Suprapubic skin (tissue), 4 donors: Measurements from ENCODE around the gene CFAP100. TPM values are rescaled to one million over a fixed set of nuclear protein-coding genes. Genes with fewer than 3 reads are reported as not detected.

Experiments
- DNase-seq, 2 donors: peaks; one replicate each; pipeline ENCODE4 v3.0.0-alpha.2; 2019; ENCODE audit warnings: low spot score in 2 of 2
- H3K27ac ChIP-seq: fragments of 200-600 bp; sonication (generic); one replicate; pipeline ENCODE4 v1.5.1; 2019
- H3K27me3 ChIP-seq: fragments of 200-600 bp; sonication (generic); one replicate; pipeline ENCODE4 v1.5.1; 2019
- H3K36me3 ChIP-seq: fragments of 200-600 bp; sonication (generic); one replicate; pipeline ENCODE4 v1.5.1; 2019
- H3K4me1 ChIP-seq: fragments of 200-600 bp; sonication (generic); one replicate; pipeline ENCODE4 v1.5.1; 2019
- H3K4me3 ChIP-seq: fragments of 200-600 bp; sonication (generic); one replicate; pipeline ENCODE4 v1.5.1; 2019; ENCODE audit warnings: mild to moderate bottlenecking
- H3K9me3 ChIP-seq: fragments of 200-600 bp; sonication (generic); one replicate; pipeline ENCODE4 v1.5.1; 2019
- EP300 ChIP-seq: sonication (generic); formaldehyde crosslinking; IDR thresholded peaks from one replicate; pipeline ENCODE4 v1.6.1; 2017; ENCODE audit warnings: antibody characterized with exemption
- POLR2A ChIP-seq, 2 donors: fragments of 450-650 bp; IDR thresholded peaks; one replicate each; pipeline ENCODE4 v1.6.1; 2017; ENCODE audit warnings: antibody characterized with exemption in 2 of 2, mild to moderate bottlenecking in 2 of 2, moderate library complexity in 2 of 2
- POLR2AphosphoS5 ChIP-seq, 3 donors: sonication (generic); formaldehyde crosslinking; IDR thresholded peaks; one replicate each; pipeline ENCODE4 v1.6.1; 2017; ENCODE audit warnings: antibody characterized with exemption in 3 of 3
- WGBS: methylation state at CpG from one replicate; pipeline ENCODE4 v1.1.5; 2018; 5-methylcytosine and 5-hydroxymethylcytosine counted together
- total RNA-seq, 4 donors: library from RNA; depleted of rRNA; stranded (reverse); fragments of >200 nt; gene quantifications; one replicate each; pipeline ENCODE4 v1.1.0, GENCODE V29; 2016
- TF ChIP-seq, protein P1 (sequence below), 2 donors: fragments of 200-600 bp in 1 of 2; fragments of 450-650 bp in 1 of 2; sonication (generic) in 1 of 2; IDR thresholded peaks; one replicate each; pipeline ENCODE4 v1.5.1; 2016 to 2019; ENCODE audit warnings: antibody characterized with exemption in 2 of 2, mild to moderate bottlenecking in 1 of 2, moderate library complexity in 1 of 2

The CFAP100 gene
- total RNA-seq, 4 donors from 2014 or later = not detected

DNA sequence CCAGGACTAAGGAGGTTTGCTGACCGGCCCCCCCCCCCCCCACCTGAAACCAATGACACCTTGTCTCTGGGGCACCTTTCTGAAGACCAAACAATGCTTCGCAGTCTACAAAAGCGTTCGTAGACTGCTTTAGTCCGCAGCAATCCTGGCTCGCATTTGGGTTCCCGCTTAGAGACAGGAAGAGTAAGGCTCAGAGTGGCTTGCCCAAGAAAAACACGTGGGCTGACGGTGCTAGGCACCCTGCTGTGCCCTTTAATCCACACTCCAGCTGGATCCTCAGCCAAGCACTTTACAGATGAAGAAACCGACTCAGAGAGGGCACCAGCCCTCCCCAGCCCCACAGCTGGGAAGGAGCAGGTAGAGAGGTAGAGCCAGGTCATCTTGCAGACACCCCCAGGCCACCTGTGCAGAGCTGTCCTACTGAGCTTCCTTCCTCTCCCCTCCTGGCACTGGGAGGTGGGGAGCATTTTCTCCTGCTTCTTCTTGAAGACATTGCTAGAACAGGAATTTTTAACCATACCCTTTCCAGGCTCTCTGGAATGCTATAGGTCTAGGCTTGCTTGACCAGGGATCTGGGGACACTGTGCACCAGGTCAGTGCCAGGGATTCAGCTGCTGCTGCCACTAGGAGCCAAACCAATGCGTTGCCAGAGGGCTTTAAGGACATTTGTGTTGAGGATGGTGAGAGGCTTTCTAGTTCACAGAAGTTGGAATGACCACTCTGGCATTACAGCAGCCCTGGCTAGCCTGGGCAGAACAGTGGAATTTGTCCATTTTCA, 36.5 kb upstream of the CFAP100 start:
- WGBS = 0% methylated on average over 2 of the region's 11 CpGs
- TF ChIP-seq EP300 = no peak
- TF ChIP-seq, protein P1, sequence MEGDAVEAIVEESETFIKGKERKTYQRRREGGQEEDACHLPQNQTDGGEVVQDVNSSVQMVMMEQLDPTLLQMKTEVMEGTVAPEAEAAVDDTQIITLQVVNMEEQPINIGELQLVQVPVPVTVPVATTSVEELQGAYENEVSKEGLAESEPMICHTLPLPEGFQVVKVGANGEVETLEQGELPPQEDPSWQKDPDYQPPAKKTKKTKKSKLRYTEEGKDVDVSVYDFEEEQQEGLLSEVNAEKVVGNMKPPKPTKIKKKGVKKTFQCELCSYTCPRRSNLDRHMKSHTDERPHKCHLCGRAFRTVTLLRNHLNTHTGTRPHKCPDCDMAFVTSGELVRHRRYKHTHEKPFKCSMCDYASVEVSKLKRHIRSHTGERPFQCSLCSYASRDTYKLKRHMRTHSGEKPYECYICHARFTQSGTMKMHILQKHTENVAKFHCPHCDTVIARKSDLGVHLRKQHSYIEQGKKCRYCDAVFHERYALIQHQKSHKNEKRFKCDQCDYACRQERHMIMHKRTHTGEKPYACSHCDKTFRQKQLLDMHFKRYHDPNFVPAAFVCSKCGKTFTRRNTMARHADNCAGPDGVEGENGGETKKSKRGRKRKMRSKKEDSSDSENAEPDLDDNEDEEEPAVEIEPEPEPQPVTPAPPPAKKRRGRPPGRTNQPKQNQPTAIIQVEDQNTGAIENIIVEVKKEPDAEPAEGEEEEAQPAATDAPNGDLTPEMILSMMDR (IDR thresholded peaks at IDR 0.05) = no peak
- TF ChIP-seq POLR2AphosphoS5 (IDR thresholded peaks at IDR 0.05) = no peak
- no peak for TF ChIP-seq POLR2A (IDR thresholded peaks at IDR 0.05)
- H3K9me3 ChIP-seq = no peaks in the 10 kb centered on the region

GRCh38 chr3:126358816-126359181, 35.9 kb upstream of the CFAP100 start:
- DNase-seq = peak in 1 of 2 donors; percentile 35
- H3K36me3 ChIP-seq = no peaks in the 10 kb centered on the region
- H3K4me3 ChIP-seq = no peak overlapping the region
- TF ChIP-seq, protein P1 (IDR thresholded peaks at IDR 0.05) = no peak
- no peak for TF ChIP-seq POLR2AphosphoS5 (IDR thresholded peaks at IDR 0.05)
- TF ChIP-seq EP300 = no peak
- no peak for TF ChIP-seq POLR2A (IDR thresholded peaks at IDR 0.05)
- 75% methylated on average over 3 of the region's 3 CpGs for WGBS
- H3K27ac ChIP-seq = no peak overlapping the region
- H3K9me3 ChIP-seq = no peaks in the 10 kb centered on the region
- peaks cover 26% of the 10 kb centered on the region for H3K4me1 ChIP-seq
- H3K27me3 ChIP-seq = peaks cover 36% of the 10 kb centered on the region

More for the DNA sequence above, 36.5 kb upstream of the CFAP100 start:
- Histone ChIP-seq H3K27ac (no peak overlapping the region), H3K4me1 (peaks cover 26% of the 10 kb centered on the region), H3K36me3 (no peaks in the 10 kb centered on the region), H3K4me3 (peak overlapping the region; percentile 84), H3K27me3 (peaks cover 36% of the 10 kb centered on the region)
- DNase-seq = no peak

- no peaks in the 10 kb centered on the region for H3K9me3 ChIP-seq
- H3K36me3 ChIP-seq = no peaks in the 10 kb centered on the region
- no peak overlapping the region for H3K4me3 ChIP-seq
- peak in 1 of 2 donors; percentile 45 for DNase-seq
- WGBS = 93% methylated on average over 1 of the region's 3 CpGs
- H3K27ac ChIP-seq = no peak overlapping the region
- peaks cover 20% of the 10 kb centered on the region for H3K4me1 ChIP-seq
- TF ChIP-seq POLR2A (IDR thresholded peaks at IDR 0.05) (no peak), POLR2AphosphoS5 (IDR thresholded peaks at IDR 0.05) (no peak), EP300 (no peak)
- TF ChIP-seq, protein P1 (IDR thresholded peaks at IDR 0.05) = no peak
- peaks cover 36% of the 10 kb centered on the region for H3K27me3 ChIP-seq
Measured at GRCh38 chr3:126360046-126360713, 34.5 kb upstream of the CFAP100 start.

DNA sequence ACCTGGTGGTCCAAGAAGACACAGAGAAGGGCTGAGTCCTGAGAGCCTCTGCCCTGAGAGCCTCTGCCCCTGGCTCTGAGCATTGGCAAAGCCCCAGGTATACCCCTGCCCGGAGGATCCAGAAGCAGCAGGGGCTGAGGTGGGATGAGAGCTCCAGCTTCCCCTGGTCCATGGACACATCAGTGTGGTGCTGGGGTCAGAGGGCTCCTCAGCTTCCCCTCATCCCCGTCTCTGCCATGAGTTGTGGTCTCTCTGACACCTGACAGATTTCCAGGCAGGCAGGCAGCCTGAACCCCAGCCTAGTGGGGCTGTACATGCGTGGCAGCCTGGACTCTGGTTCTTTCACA, 34.0 kb upstream of the CFAP100 start:
- H3K9me3 ChIP-seq = no peaks in the 10 kb centered on the region
- no peak overlapping the region for H3K27ac ChIP-seq
- WGBS = 93% methylated on average over 3 of the region's 3 CpGs
- H3K4me1 ChIP-seq = peaks cover 18% of the 10 kb centered on the region
- H3K27me3 ChIP-seq = peaks cover 36% of the 10 kb centered on the region
- DNase-seq = no peak
- no peaks in the 10 kb centered on the region for H3K36me3 ChIP-seq
- no peak overlapping the region for H3K4me3 ChIP-seq
- no peak for TF ChIP-seq POLR2A (IDR thresholded peaks at IDR 0.05)
- TF ChIP-seq POLR2AphosphoS5 (IDR thresholded peaks at IDR 0.05) = no peak
- TF ChIP-seq, protein P1 (IDR thresholded peaks at IDR 0.05) = no peak
- TF ChIP-seq EP300 = no peak

- no peak for TF ChIP-seq POLR2A (IDR thresholded peaks at IDR 0.05)
- no peak for TF ChIP-seq EP300
- no peak for TF ChIP-seq POLR2AphosphoS5 (IDR thresholded peaks at IDR 0.05)
- TF ChIP-seq, protein P1 (IDR thresholded peaks at IDR 0.05) = no peak
- Histone ChIP-seq H3K9me3 (no peaks in the 10 kb centered on the region), H3K4me1 (peaks cover 17% of the 10 kb centered on the region), H3K36me3 (no peaks in the 10 kb centered on the region), H3K27ac (no peak overlapping the region), H3K27me3 (peaks cover 35% of the 10 kb centered on the region), H3K4me3 (no peak overlapping the region)
- WGBS = 87% methylated on average over 9 of the region's 9 CpGs
- peak; percentile 49 to 60 for DNase-seq
Measured at GRCh38 chr3:126361211-126361610, 33.5 kb upstream of the CFAP100 start.
